ENCODE measurements around the gene RARS2.
A peak's percentile ranks its signal among the peaks of the same experiment; 100 is the strongest.

Gene RARS2

DNA sequence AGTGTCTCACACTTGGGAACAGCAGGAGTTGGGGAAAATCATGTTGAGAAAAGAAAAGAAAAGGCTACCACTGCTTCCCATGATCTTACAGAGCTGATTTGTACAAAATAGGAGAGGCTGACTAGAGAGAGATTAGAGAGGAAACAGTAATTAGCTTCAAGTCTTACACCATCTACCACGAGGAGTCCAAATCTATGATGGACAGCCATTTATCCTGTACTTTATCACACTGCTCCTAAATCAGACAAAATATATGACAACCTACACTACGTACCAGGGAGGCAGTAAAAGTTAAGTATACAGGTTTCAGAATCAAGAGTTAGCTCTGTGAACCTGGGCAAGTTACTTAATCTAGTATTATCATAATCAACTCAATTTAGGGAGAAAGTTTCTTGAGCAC, 38.0 kb downstream of the RARS2 start:
- Mint-ChIP-seq H3K27ac (no peak overlapping the region), H3K4me3 (no peak overlapping the region), H3K9me3 (no peaks in the 10 kb centered on the region), H3K4me1 (ENCODE audit: low read depth) (no peaks in the 10 kb centered on the region), H3K27me3 (no peaks in the 10 kb centered on the region), H3K36me3 (ENCODE audit: low read depth) (peaks cover 65% of the 10 kb centered on the region)

GRCh38 chr6:87544474-87544735, 45.4 kb downstream of the RARS2 start:
- Mint-ChIP-seq H3K27ac (peak overlapping the region; percentile 40), H3K4me1 (ENCODE audit: low read depth) (no peaks in the 10 kb centered on the region), H3K9me3 (peaks cover 7% of the 10 kb centered on the region), H3K27me3 (no peaks in the 10 kb centered on the region), H3K36me3 (ENCODE audit: low read depth) (peaks cover 76% of the 10 kb centered on the region), H3K4me3 (no peak overlapping the region)

- Mint-ChIP-seq H3K4me1 (ENCODE audit: low read depth) (no peaks in the 10 kb centered on the region), H3K27ac (peak overlapping the region; percentile 40), H3K9me3 (peaks cover 10% of the 10 kb centered on the region), H3K27me3 (no peaks in the 10 kb centered on the region), H3K4me3 (no peak overlapping the region), H3K36me3 (ENCODE audit: low read depth) (peaks cover 77% of the 10 kb centered on the region)
These were observed 45.9 kb downstream of the RARS2 start for GRCh38 chr6:87543696-87544473.

DNA sequence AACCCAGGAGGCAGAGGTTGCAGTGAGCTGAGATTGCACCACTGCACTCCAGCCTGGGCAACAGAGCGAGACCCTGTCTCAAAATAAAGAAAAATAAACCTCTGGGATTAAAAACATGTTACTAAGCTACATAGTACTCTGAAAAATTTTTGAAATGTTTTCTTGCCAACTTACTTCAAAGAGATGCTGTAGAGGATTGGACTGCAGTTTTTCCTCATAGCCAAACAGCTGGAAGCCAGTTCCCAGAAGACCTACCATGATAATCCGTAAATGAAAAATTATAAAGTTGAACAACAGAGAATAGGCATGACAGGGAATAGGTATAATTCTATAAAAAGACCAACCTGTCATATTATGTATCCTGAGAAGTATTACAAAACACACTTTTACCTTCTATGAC, 48.0 kb downstream of the RARS2 start:
- Mint-ChIP-seq H3K27me3 (no peaks in the 10 kb centered on the region), H3K36me3 (ENCODE audit: low read depth) (peaks cover 75% of the 10 kb centered on the region), H3K4me1 (ENCODE audit: low read depth) (no peaks in the 10 kb centered on the region), H3K27ac (no peak overlapping the region), H3K4me3 (no peak overlapping the region), H3K9me3 (peaks cover 10% of the 10 kb centered on the region)

DNA sequence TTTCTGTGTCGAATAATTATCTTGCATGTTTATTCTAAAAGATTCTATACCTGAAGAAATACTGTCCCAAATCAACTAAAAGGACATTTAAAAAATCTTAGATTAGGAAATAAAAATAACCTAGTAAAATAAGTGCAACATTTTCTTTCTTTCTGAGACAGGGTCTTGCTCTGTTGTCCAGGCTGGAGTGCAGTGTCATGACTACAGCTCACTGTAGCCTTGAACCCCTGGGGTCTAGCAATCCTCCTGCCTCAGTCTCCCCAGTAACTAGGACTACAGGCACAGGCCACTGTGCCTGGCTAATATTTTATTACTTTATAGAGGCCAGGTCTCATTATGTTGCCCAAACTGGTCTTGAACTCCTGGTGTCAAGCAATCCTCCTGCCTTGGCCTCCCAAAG, 48.7 kb downstream of the RARS2 start:
- Mint-ChIP-seq H3K36me3 (ENCODE audit: low read depth) (peaks cover 68% of the 10 kb centered on the region), H3K4me3 (no peak overlapping the region), H3K27me3 (no peaks in the 10 kb centered on the region), H3K9me3 (peaks cover 10% of the 10 kb centered on the region), H3K27ac (no peak overlapping the region), H3K4me1 (ENCODE audit: low read depth) (no peaks in the 10 kb centered on the region)

GRCh38 chr6:87540539-87540938, 49.2 kb downstream of the RARS2 start:
- Mint-ChIP-seq H3K9me3 (peaks cover 10% of the 10 kb centered on the region), H3K27me3 (no peaks in the 10 kb centered on the region), H3K36me3 (ENCODE audit: low read depth) (peaks cover 63% of the 10 kb centered on the region), H3K27ac (no peak overlapping the region), H3K4me1 (ENCODE audit: low read depth) (no peaks in the 10 kb centered on the region), H3K4me3 (no peak overlapping the region)

- Mint-ChIP-seq H3K27ac (no peak overlapping the region), H3K4me1 (ENCODE audit: low read depth) (peaks cover under 1% of the 10 kb centered on the region), H3K36me3 (ENCODE audit: low read depth) (peaks cover 62% of the 10 kb centered on the region), H3K9me3 (peaks cover 10% of the 10 kb centered on the region), H3K27me3 (no peaks in the 10 kb centered on the region), H3K4me3 (no peak overlapping the region)
These were observed 50.2 kb downstream of the RARS2 start for GRCh38 chr6:87539554-87539953.

DNA sequence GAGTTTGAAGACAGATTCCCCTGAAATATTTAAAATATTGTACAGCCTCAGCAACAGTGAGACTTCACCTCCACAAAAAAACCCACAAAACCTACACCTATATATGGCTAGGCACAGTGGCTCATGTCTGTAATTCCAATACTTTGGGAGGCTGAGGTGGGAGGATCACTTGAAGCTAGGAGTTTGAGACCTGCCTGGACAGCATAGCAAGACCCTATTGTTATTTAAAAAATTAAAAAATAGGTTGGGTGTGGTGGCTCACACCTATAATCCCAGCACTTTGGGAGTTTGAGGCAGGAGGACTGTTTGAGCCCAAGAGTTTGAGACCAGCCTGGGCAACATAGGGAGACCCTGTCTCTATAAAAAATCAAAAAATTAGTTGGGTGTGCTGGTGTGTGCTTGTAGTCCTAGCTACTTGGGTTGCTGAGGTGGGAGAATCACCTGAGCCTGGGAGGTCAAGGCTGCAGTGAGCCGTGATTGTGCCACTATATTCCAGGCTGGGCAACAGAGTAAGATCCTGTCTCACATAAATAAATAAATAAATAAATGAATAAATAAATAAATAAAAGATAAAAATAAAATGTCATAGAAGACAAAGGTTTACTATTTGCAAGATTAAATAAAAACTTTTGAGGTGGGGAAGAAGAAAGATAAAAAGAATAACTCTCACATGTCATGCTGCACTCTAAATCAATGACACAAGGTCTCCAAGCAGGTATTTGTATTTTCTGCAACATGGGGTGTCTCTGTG, 51.1 kb downstream of the RARS2 start:
- Mint-ChIP-seq H3K36me3 (ENCODE audit: low read depth) (peaks cover 60% of the 10 kb centered on the region), H3K4me1 (ENCODE audit: low read depth) (peaks cover 3% of the 10 kb centered on the region), H3K9me3 (peaks cover 10% of the 10 kb centered on the region), H3K27me3 (no peaks in the 10 kb centered on the region), H3K27ac (no peak overlapping the region), H3K4me3 (no peak overlapping the region)

- Mint-ChIP-seq H3K4me1 (ENCODE audit: low read depth) (peaks cover 3% of the 10 kb centered on the region), H3K27ac (peak overlapping the region; percentile 28), H3K4me3 (no peak overlapping the region), H3K36me3 (ENCODE audit: low read depth) (peaks cover 38% of the 10 kb centered on the region), H3K27me3 (no peaks in the 10 kb centered on the region), H3K9me3 (peaks cover 4% of the 10 kb centered on the region)
These were observed 55.3 kb downstream of the RARS2 start for GRCh38 chr6:87534377-87535047.

GRCh38 chr6:87529221-87529620, 60.6 kb downstream of the RARS2 start:
- Mint-ChIP-seq H3K27ac (no peak overlapping the region), H3K4me1 (ENCODE audit: low read depth) (no peaks in the 10 kb centered on the region), H3K9me3 (no peaks in the 10 kb centered on the region), H3K27me3 (no peaks in the 10 kb centered on the region), H3K4me3 (no peak overlapping the region), H3K36me3 (ENCODE audit: low read depth) (peaks cover 42% of the 10 kb centered on the region)

DNA sequence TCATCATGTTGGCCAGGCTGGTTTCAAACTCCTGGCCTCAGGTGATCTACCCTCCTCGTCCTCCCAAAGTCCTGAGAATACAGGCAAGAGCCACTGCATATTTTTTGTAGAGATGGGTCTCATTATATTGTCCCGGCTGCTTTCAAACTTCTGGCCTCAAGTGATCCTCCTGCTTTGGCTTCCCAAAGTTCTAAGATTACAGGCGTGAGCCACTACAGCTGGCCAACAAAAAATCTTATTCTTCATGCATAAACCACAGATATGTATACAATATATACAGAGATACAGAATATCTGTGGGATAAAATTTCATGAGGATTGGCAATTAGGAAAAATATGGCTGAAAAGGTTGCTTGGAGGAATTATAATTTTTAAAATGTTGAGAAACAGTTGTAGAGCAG, 67.1 kb downstream of the RARS2 start:
- Mint-ChIP-seq H3K36me3 (ENCODE audit: low read depth) (peaks cover 59% of the 10 kb centered on the region), H3K4me1 (ENCODE audit: low read depth) (no peaks in the 10 kb centered on the region), H3K4me3 (no peak overlapping the region), H3K9me3 (no peaks in the 10 kb centered on the region), H3K27ac (no peak overlapping the region), H3K27me3 (no peaks in the 10 kb centered on the region)

- H3K27me3 Mint-ChIP-seq: no peaks in the 10 kb centered on the region
- H3K9me3 Mint-ChIP-seq: no peaks in the 10 kb centered on the region
- H3K4me1 Mint-ChIP-seq (ENCODE audit: low read depth): peaks cover 4% of the 10 kb centered on the region
- no peak overlapping the region for H3K27ac Mint-ChIP-seq
- peaks cover 67% of the 10 kb centered on the region for H3K36me3 Mint-ChIP-seq (ENCODE audit: low read depth)
- no peak overlapping the region for H3K4me3 Mint-ChIP-seq
These were observed 71.3 kb downstream of the RARS2 start for GRCh38 chr6:87518453-87518852.

DNA sequence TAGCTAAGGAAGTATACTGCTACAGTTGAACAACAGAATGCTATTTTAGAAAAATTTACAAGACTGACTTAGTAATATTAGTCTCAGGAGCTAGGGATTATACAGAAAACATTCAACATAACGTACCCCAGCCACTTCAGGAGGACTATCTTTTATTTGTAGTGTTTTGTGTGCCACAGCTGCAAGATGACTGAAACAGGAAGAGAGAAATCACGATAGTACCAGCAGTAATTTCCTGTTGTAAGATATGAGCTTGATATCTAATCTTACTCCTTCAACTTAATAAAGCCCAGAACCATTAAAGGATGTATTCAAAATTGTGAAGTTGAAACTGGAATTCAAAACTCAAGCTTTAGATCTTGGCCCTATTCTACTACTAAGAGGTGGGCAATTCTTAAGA, 75.0 kb downstream of the RARS2 start:
- no peak overlapping the region for H3K27ac Mint-ChIP-seq
- peaks cover 4% of the 10 kb centered on the region for H3K4me1 Mint-ChIP-seq (ENCODE audit: low read depth)
- H3K36me3 Mint-ChIP-seq (ENCODE audit: low read depth): peaks cover 65% of the 10 kb centered on the region
- H3K4me3 Mint-ChIP-seq: no peak overlapping the region
- H3K9me3 Mint-ChIP-seq: no peaks in the 10 kb centered on the region
- no peaks in the 10 kb centered on the region for H3K27me3 Mint-ChIP-seq

DNA sequence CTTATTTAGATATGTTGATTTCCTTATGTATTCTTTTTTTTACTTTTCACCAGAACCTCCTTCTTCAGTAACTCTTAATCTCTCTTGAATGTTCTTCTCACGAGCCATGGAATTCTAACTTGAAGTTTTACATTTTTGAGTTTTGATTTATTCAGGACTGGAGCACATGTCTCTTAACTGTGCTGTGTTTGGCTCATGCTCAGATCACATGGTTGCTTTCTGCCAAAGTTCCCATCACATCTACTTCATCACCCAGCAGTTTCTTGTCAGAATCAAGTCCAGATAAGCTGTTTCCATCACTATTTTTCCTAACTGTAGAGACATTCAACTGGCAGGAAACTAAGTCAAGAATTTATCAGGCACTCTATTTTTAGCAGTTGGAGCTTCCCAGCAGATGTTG, 85.3 kb downstream of the RARS2 start:
- Mint-ChIP-seq H3K36me3 (ENCODE audit: low read depth) (peaks cover 34% of the 10 kb centered on the region), H3K27ac (peak overlapping the region; percentile 24), H3K4me3 (no peak overlapping the region), H3K4me1 (ENCODE audit: low read depth) (no peaks in the 10 kb centered on the region), H3K27me3 (no peaks in the 10 kb centered on the region), H3K9me3 (no peaks in the 10 kb centered on the region)

DNA sequence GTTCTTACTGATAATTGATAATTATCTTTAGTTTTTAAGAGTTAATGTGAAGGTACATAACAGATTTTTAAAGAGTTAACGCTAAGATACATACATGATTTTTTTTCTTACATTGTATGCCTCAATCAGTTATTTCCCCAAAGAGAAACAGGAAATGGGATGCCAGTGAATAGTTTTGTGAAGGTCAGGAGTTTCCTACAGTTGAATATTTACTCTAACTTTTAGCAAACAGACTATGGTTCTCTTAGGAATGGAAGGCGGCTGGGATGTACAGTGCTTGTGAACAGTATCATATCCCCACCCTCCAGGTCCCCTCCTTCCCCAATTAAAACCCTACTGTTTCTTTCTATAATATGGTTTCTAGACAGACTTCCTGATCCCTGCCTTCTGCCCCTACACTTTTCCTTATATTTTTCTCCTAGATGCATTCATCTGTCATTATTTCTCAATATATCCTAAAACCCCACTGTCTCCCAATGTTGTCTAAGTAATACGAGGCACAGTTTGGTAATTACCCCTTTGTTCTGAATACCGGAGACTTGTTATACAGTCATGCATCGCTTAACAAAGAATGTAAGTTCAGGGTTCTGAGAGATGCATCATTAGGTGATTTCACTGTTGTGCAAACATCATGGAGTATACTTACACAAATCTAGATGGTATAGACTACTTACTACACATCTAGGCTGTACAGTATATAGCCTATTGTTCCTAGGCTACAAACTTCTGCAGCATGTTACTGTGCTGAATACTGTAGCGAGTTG, 87.8 kb downstream of the RARS2 start:
- Mint-ChIP-seq H3K27ac (peak overlapping the region; percentile 4), H3K36me3 (ENCODE audit: low read depth) (peaks cover 34% of the 10 kb centered on the region)

More for the DNA sequence above, 87.8 kb downstream of the RARS2 start:
- Mint-ChIP-seq H3K4me3 (no peak overlapping the region), H3K27me3 (no peaks in the 10 kb centered on the region), H3K9me3 (no peaks in the 10 kb centered on the region), H3K4me1 (ENCODE audit: low read depth) (no peaks in the 10 kb centered on the region)

Measured in stimulated activated naive CD8-positive, alpha-beta T cell treated with anti-CD3 and anti-CD28 coated beads, Interleukin-15, Interleukin-2, amounts not matched to agents 100 ng/mL and 50 ng/mL, for 24 hours (primary cell).